T-helper 2 cell treated with Interferon-gamma antibody and Interleukin-4, amounts not matched to agents 5 μg/mL and 100 μg/mL, for 36 hours (primary cell): ENCODE measurements around the gene EXD3.

Source experiments
- DNase-seq: peaks from one replicate; pipeline ENCODE4 v3.0.0; 2021; ENCODE audit warnings: low spot score
- H3K27ac Mint-ChIP-seq: one replicate; pipeline ENCODE4 v1.8.0; 2021; ENCODE audit warnings: mild to moderate bottlenecking, mixed read lengths
- H3K27me3 Mint-ChIP-seq: one replicate; pipeline ENCODE4 v1.8.0; 2021; ENCODE audit warnings: low read depth, mixed read lengths
- H3K36me3 Mint-ChIP-seq: one replicate; pipeline ENCODE4 v1.8.0; 2021; ENCODE audit warnings: low read depth, mixed read lengths
- H3K4me1 Mint-ChIP-seq: one replicate; pipeline ENCODE4 v1.8.0; 2021; ENCODE audit warnings: low read depth, mixed read lengths
- H3K4me3 Mint-ChIP-seq: one replicate; pipeline ENCODE4 v1.8.0; 2022; ENCODE audit warnings: mild to moderate bottlenecking, moderate library complexity, mixed read lengths
- H3K9me3 Mint-ChIP-seq: one replicate; pipeline ENCODE4 v1.8.0; 2021; ENCODE audit warnings: mixed read lengths

Gene EXD3

DNA sequence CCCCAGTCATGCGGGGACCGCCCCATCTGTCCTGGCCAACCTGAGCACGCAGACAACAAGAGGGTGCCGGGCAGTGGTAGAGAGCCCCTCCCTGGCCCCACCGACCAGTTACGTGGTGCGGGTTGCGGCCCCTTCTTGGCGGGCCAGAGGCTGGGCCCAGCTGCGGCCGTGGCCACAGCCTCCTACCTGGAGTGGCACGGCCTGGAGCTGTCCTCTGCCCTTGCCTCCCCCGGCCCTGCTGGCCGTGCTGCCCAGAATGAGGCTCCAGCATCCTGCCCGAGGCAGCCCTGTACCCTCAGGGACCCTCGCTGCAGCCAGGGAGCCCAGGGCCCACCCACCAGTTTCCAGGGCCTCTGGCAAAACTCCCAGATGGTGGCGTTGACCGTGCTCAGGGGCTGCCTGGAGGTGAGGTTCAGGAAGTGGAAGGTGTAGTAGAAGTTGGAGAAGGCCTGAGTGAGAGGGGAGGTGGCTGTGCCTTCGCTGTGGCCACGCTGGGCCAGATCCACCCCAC lies 12.5 kb upstream of the EXD3 start:
- Mint-ChIP-seq H3K27ac (no peak overlapping the region), H3K4me3 (no peak overlapping the region), H3K4me1 (no peaks in the 10 kb centered on the region), H3K27me3 (peaks cover 3% of the 10 kb centered on the region), H3K9me3 (no peaks in the 10 kb centered on the region), H3K36me3 (no peaks in the 10 kb centered on the region)
- DNase-seq: no peak

DNA sequence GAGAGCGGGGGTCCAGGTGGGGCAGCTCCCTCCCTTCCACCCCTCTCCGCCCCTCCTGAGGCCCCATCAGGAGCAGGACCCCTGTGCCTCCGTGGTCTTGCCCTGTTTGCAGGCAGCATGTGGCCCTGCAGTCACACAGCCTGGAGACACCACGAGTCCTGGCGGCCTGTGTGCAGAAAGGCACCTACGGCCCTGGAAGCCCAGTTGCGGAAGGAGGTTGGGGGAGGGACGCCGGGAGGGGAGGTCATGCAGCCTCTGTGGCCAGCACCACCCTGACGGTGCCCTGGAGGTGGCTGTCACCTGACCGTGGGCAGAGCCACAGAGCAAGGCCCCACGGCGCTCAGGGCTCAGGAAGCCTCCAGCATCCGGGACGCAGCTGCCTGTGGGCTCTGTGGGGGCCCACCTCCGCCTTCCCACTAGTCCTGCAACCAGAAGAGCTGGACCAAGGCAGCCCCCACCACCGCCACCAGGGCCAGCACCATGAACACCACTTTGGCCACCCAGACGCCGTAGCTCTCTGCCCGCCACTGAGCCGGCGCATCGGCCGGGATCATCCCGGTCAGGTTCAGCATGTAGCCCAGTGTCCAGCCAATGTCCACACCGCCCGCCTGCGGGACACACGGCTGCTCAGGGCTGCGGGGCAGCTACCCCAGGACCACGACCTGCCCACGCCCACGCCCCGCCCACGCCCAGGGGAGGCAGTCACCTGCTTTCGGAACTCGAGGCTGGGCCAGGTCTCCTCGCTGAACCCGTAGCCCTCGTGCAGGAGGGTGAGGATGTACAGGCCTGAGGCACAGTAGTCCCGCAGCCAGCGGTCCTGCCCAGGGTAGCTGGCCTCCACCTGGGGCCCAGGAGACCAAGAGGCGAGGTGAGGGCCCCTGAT lies 11.8 kb upstream of the EXD3 start:
- Mint-ChIP-seq H3K27me3 (peaks cover 3% of the 10 kb centered on the region), H3K27ac (no peak overlapping the region)

DNA sequence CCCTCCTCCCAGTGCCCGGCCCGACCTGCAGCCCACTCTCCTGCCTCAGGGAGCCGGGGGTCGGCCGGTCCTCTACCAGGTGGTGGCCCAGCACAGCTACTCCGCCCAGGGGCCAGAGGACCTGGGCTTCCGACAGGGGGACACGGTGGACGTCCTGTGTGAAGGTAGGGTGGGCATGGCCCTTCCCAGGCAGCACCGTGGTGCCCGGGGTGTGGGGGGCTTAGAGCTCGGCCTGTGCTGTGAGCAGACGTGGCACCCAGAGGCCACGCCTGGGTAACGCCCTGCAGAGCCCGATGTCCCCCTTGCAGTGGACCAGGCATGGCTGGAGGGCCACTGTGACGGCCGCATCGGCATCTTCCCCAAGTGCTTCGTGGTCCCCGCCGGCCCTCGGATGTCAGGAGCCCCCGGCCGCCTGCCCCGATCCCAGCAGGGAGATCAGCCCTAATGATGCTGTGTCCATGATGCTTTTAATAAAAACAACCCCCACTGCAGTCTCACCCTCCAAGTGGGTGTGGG lies 11.0 kb upstream of the EXD3 start:
- Mint-ChIP-seq H3K36me3 (no peaks in the 10 kb centered on the region), H3K27ac (no peak overlapping the region), H3K4me1 (no peaks in the 10 kb centered on the region), H3K27me3 (no peaks in the 10 kb centered on the region), H3K4me3 (no peak overlapping the region), H3K9me3 (no peaks in the 10 kb centered on the region)
- no peak for DNase-seq

More for the DNA sequence above, 11.8 kb upstream of the EXD3 start:
- no peak for DNase-seq
- Mint-ChIP-seq H3K4me1 (no peaks in the 10 kb centered on the region), H3K36me3 (no peaks in the 10 kb centered on the region), H3K4me3 (no peak overlapping the region), H3K9me3 (no peaks in the 10 kb centered on the region)

DNA sequence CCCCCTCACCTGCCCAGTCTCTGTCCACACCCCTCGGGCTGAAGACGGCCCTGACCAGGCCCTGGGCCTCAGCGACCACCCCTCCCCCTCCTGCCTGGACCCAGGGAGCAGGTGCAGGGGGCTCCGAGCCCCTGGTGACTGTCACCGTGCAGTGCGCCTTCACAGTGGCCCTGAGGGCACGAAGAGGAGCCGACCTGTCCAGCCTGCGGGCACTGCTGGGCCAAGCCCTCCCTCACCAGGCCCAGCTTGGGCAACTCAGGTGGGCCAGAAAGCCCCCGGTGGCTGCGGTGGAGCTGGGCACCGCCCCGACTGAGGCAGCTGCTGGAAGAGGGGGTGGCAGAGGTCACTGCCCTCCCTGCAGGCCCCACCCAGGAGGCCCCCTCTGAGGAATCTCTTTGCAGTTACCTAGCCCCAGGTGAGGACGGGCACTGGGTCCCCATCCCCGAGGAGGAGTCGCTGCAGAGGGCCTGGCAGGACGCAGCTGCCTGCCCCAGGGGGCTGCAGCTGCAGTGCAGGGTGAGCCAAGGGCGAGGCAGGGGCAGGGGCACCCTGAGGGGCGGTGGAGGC lies 10.5 kb upstream of the EXD3 start:
- H3K27me3 Mint-ChIP-seq: no peaks in the 10 kb centered on the region
- H3K4me3 Mint-ChIP-seq: no peak overlapping the region
- no peak for DNase-seq

DNA sequence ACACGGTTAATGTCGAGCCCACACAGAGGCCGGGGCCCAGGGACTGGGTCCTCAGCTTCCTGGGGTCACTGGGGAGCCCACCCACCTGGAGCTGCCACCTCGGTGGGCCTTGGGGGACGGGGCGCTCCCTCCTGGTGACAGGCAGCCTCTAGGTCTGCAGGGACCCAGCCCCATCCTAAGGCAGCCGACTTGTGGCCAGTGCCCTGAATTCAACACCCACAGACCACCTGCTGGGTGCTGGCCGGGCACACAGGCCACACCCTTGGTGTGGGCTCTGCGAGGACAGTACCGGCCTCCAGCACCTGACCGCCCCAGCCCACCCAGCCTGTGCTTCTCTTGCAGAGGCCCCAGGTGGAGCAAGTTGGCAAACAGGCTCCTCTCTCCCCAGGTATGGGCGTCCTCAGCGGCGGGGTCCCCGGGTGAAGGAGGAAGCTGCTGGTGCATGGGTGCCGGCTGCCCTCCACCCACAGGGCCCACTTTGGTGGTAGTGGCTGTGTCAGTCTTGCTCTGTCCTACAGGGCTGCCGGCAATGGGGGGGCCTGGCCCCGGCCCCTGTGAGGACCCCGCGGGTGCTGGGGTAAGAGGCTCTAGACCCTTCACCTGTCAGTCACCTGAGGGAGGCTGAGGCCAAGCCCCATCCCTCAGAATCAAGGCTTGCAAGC lies 9.9 kb upstream of the EXD3 start:
- H3K4me1 Mint-ChIP-seq: no peaks in the 10 kb centered on the region
- no peaks in the 10 kb centered on the region for H3K9me3 Mint-ChIP-seq
- no peaks in the 10 kb centered on the region for H3K27me3 Mint-ChIP-seq
- no peaks in the 10 kb centered on the region for H3K36me3 Mint-ChIP-seq
- H3K4me3 Mint-ChIP-seq: no peak overlapping the region
- H3K27ac Mint-ChIP-seq: no peak overlapping the region
- DNase-seq: no peak

More for the DNA sequence above, 10.5 kb upstream of the EXD3 start:
- Mint-ChIP-seq H3K9me3 (no peaks in the 10 kb centered on the region), H3K27ac (no peak overlapping the region), H3K36me3 (no peaks in the 10 kb centered on the region), H3K4me1 (no peaks in the 10 kb centered on the region)

DNA sequence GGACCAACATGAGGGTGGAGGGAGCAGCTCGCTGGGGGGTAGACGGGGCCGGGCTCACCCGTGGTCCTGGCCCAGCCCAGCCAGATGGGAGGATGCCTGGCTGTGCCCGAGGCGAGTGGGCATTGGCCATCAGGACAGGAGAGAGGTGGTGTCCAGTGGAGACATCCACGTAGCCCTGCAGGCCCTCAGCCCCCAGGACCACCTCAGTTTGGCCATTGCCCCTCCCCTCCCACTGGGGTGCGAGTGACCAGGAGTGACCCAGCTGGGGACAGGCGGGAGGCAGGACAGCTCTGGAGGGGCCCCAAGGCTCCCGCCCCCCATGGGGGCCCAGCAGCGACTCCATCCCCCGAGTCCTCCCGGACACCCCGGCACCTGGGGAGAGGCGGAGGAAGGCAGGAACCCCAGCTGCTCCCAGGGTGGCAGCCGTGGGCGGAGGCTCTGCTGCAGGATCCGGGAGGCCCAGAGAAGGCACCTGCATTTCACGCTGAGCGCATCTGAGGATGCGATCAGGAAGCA lies 8.5 kb upstream of the EXD3 start:
- H3K36me3 Mint-ChIP-seq: no peaks in the 10 kb centered on the region
- no peaks in the 10 kb centered on the region for H3K27me3 Mint-ChIP-seq
- DNase-seq: no peak

DNA sequence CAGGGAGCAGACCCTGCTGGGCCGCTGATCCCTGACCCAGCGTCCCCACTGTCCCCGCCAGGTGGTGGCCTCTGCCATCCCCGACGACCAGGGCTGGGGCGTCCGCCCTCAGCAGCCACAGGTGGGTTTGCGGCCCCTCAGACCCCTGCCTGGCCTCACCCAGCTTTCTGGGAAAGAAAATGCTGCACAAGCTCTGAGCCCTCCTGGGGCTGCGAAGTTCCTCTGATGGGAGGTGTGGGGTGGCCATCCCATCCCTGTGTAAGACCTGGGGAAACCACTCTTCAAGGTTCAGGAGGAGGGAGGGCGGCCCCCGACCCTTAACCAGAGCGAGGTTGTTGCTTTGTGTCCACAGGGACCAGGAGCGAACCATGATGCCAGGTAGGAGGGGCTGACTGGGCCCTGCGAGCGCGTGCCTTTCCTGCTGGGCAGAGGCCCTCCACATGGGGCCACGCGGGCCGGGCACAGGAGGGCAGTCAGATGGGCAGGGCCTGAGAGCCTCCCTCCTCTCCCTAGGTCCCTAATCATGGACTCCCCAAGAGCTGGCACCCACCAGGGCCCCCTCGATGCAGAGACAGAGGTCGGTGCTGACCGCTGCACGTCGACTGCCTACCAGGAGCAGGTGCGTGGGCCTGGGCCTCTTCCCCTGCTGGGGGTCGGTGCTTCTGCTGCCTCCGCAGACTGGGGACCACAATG lies 7.9 kb upstream of the EXD3 start:
- Mint-ChIP-seq H3K4me3 (no peak overlapping the region), H3K9me3 (no peaks in the 10 kb centered on the region), H3K27me3 (no peaks in the 10 kb centered on the region), H3K27ac (no peak overlapping the region), H3K36me3 (no peaks in the 10 kb centered on the region), H3K4me1 (no peaks in the 10 kb centered on the region)
- no peak for DNase-seq

More for the DNA sequence above, 8.5 kb upstream of the EXD3 start:
- H3K9me3 Mint-ChIP-seq: no peaks in the 10 kb centered on the region
- H3K4me3 Mint-ChIP-seq: no peak overlapping the region
- no peak overlapping the region for H3K27ac Mint-ChIP-seq
- no peaks in the 10 kb centered on the region for H3K4me1 Mint-ChIP-seq

DNA sequence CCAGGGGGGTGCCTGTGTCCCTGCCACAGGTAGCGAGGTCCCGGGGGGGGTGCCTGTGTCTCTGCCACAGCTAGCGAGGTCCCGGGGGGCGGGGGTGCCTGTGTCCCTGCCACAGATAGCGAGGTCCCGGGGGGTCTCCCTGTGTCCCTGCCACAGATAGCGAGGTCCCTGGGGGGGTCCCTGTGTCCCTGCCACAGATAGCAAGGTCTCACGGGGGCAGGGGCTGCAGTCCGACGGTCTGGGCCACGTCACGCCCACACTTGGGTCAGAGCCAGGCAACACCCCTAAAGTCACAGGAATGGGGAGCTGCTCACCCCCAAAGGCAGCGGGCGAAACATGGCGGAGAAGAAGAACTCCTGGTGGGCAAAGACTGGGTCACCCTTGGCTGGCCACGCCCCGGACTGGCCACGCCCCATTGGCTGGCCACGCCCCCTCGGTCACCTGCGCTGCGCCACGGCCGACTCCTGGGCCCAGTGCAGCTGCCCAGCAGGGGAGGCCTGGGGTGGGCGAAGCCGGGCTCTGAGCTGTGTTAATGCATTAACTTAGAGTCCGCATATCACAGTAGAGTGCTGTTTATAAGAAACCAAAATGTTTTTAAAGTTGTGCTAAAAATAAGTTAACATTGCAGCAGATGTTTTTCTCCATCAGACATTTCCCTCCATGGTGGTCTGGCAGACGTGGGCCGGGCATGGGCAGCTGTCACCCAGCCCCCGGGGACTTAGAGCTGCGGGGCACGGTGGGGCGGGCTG lies 7.2 kb upstream of the EXD3 start:
- Mint-ChIP-seq H3K9me3 (no peaks in the 10 kb centered on the region), H3K4me1 (no peaks in the 10 kb centered on the region), H3K4me3 (no peak overlapping the region), H3K27ac (no peak overlapping the region), H3K36me3 (no peaks in the 10 kb centered on the region), H3K27me3 (no peaks in the 10 kb centered on the region)
- DNase-seq: no peak

DNA sequence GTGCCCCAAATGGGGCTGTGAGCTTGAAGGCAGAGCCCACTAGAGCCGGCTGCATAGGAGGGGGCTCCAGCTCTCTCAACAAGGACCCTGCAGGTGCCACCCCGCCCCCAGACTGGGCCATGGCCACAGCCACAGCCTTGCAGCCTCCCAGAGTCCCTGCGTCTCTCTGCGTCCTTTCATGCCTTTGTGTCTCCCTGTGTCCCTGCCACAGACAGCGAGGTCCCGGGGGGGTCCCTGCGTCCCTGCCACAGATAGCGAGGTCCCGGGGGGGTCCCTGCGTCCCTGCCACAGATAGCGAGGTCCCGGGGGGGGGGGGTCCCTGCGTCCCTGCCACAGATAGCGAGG lies 6.6 kb upstream of the EXD3 start:
- no peaks in the 10 kb centered on the region for H3K9me3 Mint-ChIP-seq
- H3K4me1 Mint-ChIP-seq: no peaks in the 10 kb centered on the region
- peaks cover 5% of the 10 kb centered on the region for H3K27me3 Mint-ChIP-seq
- no peak for DNase-seq
- no peak overlapping the region for H3K27ac Mint-ChIP-seq
- H3K36me3 Mint-ChIP-seq: no peaks in the 10 kb centered on the region
- no peak overlapping the region for H3K4me3 Mint-ChIP-seq

DNA sequence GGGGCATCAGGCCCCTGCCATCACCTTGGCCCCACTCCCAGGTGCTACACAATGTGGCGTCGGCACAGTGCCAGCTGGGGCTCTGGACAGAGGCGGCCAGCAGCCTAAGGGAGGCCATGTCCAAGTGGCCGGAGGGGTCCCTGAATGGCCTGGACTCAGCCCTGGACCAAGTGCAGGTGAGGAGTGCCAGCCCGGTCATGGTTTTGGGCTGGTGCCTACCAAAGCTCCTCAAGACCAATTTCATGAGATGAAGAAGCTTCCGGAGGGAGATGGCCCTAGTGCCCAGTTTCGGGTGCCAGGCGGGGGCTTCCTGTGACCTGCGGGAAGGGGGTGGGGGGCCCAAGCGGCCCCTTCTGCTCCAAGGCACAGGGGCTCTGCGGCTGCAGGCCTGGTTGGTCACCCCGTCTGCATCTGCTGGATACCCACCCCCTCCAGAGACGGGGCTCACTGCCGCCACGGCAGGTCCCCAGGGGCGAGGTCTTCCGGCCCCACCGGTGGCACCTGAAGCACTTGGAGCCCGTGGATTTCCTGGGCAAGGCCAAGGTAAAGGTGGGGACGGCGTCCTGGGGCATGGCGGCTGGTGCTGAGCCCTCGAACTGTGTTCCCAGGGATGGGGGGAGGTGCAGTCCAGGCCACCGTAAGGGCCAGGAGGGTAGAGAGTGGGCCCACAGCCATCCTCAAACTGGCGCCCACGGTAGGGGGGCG lies 6.0 kb upstream of the EXD3 start:
- no peaks in the 10 kb centered on the region for H3K9me3 Mint-ChIP-seq
- no peak overlapping the region for H3K4me3 Mint-ChIP-seq
- H3K36me3 Mint-ChIP-seq: no peaks in the 10 kb centered on the region
- H3K27me3 Mint-ChIP-seq: peaks cover 9% of the 10 kb centered on the region
- DNase-seq: no peak
- H3K27ac Mint-ChIP-seq: no peak overlapping the region
- no peaks in the 10 kb centered on the region for H3K4me1 Mint-ChIP-seq

DNA sequence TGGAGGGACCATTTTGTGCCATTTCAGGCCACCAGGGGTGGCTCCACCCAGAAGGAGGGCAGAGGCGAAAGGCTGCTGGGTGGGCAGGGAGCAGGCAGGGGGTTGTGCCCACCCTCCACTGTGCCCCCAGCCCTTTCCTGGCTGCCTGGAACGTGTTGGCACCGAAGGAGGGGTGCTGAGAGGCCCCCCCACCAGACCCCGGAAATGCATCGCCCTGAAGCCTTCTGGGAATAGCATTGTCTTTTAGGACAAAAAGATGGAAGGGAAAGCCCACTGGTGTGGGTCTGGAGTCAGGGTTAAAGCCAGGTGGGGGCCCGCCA lies 5.3 kb upstream of the EXD3 start:
- no peak for DNase-seq
- Mint-ChIP-seq H3K27ac (no peak overlapping the region), H3K27me3 (peaks cover 9% of the 10 kb centered on the region), H3K36me3 (no peaks in the 10 kb centered on the region), H3K4me1 (no peaks in the 10 kb centered on the region), H3K9me3 (no peaks in the 10 kb centered on the region), H3K4me3 (no peak overlapping the region)

DNA sequence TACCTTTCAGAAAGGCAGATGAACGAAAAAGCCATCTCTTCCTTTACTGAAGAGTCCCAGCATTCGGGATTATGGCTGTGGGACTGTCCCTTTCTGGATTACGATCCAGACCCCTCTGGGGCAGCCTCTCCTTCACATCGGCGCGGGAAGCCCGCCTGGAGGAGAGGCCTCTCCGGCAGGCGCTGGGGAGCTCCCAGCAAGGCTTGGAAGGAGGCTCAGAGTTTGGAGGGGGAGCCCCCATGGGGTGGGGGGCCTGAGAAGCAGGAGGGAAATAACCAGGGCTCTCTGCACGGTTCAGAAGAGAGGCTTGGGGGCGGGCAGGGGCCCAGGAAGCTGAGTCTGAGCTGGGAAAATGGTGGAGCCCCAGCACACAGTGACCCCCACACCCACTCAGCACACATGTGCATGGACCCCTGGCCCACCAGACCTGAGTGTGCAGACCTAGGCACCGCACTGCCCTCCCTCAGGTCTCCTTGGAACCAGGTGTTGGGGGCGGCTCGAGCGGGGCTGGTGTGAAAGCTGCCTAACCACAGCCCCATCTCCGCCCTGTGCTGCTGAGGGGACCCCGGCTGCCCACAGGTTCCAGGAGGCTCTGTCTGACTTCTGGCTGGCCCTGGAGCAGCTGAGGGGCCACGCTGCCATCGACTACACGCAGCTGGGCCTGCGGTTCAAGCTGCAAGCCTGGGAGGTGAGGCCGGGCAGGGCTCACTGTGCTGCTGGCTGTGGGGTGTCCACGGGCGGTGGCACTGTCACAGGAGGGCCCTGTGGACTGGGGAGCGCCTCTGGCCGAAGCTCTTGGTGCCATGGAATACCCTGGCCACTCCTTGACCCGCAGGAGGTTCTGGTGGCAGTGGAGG lies 4.7 kb upstream of the EXD3 start:
- Mint-ChIP-seq H3K27me3 (peaks cover 9% of the 10 kb centered on the region), H3K4me1 (no peaks in the 10 kb centered on the region), H3K4me3 (no peak overlapping the region), H3K27ac (no peak overlapping the region), H3K36me3 (no peaks in the 10 kb centered on the region), H3K9me3 (no peaks in the 10 kb centered on the region)
- no peak for DNase-seq
